ENCODE data around the gene CXCR5.

- TF ChIP-seq CTCF (conservative IDR thresholded peaks at IDR 0.05; ENCODE audit: low read depth, low read length) (0 out of 2 replicates have a peak, but pooled peaks have one; percentile 20), EZH2 (IDR thresholded peaks at IDR 0.05; ENCODE audit: low read length, unreplicated experiment) (no peak), EZH2phosphoT487 (IDR thresholded peaks at IDR 0.05; ENCODE audit: borderline replicate concordance, low read length) (no peak)
Observed at GRCh38 chr11:118883368-118884071, at the start of gene CXCR5.
